SK-N-SH (cell line): Measurements from ENCODE around the gene USP15.

Source experiments
- FOXJ3 ChIP-seq: sonication (generic); formaldehyde crosslinking; IDR thresholded peaks from 2 replicates; pipeline ENCODE4 v1.5.1; 2020; ENCODE audit warnings: mild to moderate bottlenecking, missing genetic modification reagents
- JUND ChIP-seq: IDR thresholded peaks from 2 replicates; pipeline ENCODE4 v1.4.0; 2012
- POLR2AphosphoS5 ChIP-seq: IDR thresholded peaks from 2 replicates; pipeline ENCODE4 v1.6.1; 2012; ENCODE audit warnings: low read depth, low read length
- RAD21 ChIP-seq: IDR thresholded peaks from 2 replicates; pipeline ENCODE4 v1.6.1; 2012; ENCODE audit warnings: mild to moderate bottlenecking, low read length
- TAF1 ChIP-seq: IDR thresholded peaks from 2 replicates; pipeline ENCODE4 v1.6.1; 2012; ENCODE audit warnings: low read depth, mild to moderate bottlenecking, low read length, moderate library complexity, borderline replicate concordance
- TF ChIP-seq, protein P1 (sequence below): fragments of 200-600 bp; sonication (generic); IDR thresholded peaks from 2 replicates; pipeline ENCODE4 v1.6.1; 2017; ENCODE audit warnings: antibody characterized with exemption, mild to moderate bottlenecking, moderate library complexity
- TF ChIP-seq, protein P2 (sequence below): IDR thresholded peaks from 2 replicates; pipeline ENCODE4 v1.4.0; 2012; ENCODE audit warnings: low read depth, borderline replicate concordance
- TF ChIP-seq, protein P3 (sequence below): IDR thresholded peaks from 2 replicates; pipeline ENCODE4 v1.6.1; 2012; ENCODE audit warnings: mild to moderate bottlenecking, low read depth, low read length, moderate library complexity

GRCh38 chr12:62372825-62373224 is 112.6 kb downstream of the USP15 start:
- TF ChIP-seq POLR2AphosphoS5, result no peak
- no peak for TF ChIP-seq TAF1
- no peak for TF ChIP-seq FOXJ3 (CRISPR knock-in tag)
- TF ChIP-seq, protein P1, sequence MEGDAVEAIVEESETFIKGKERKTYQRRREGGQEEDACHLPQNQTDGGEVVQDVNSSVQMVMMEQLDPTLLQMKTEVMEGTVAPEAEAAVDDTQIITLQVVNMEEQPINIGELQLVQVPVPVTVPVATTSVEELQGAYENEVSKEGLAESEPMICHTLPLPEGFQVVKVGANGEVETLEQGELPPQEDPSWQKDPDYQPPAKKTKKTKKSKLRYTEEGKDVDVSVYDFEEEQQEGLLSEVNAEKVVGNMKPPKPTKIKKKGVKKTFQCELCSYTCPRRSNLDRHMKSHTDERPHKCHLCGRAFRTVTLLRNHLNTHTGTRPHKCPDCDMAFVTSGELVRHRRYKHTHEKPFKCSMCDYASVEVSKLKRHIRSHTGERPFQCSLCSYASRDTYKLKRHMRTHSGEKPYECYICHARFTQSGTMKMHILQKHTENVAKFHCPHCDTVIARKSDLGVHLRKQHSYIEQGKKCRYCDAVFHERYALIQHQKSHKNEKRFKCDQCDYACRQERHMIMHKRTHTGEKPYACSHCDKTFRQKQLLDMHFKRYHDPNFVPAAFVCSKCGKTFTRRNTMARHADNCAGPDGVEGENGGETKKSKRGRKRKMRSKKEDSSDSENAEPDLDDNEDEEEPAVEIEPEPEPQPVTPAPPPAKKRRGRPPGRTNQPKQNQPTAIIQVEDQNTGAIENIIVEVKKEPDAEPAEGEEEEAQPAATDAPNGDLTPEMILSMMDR, result no peak
- TF ChIP-seq JUND, result no peak
- TF ChIP-seq, protein P2, sequence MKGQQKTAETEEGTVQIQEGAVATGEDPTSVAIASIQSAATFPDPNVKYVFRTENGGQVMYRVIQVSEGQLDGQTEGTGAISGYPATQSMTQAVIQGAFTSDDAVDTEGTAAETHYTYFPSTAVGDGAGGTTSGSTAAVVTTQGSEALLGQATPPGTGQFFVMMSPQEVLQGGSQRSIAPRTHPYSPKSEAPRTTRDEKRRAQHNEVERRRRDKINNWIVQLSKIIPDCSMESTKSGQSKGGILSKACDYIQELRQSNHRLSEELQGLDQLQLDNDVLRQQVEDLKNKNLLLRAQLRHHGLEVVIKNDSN, result no peak
- no peak for TF ChIP-seq RAD21
- TF ChIP-seq, protein P3, sequence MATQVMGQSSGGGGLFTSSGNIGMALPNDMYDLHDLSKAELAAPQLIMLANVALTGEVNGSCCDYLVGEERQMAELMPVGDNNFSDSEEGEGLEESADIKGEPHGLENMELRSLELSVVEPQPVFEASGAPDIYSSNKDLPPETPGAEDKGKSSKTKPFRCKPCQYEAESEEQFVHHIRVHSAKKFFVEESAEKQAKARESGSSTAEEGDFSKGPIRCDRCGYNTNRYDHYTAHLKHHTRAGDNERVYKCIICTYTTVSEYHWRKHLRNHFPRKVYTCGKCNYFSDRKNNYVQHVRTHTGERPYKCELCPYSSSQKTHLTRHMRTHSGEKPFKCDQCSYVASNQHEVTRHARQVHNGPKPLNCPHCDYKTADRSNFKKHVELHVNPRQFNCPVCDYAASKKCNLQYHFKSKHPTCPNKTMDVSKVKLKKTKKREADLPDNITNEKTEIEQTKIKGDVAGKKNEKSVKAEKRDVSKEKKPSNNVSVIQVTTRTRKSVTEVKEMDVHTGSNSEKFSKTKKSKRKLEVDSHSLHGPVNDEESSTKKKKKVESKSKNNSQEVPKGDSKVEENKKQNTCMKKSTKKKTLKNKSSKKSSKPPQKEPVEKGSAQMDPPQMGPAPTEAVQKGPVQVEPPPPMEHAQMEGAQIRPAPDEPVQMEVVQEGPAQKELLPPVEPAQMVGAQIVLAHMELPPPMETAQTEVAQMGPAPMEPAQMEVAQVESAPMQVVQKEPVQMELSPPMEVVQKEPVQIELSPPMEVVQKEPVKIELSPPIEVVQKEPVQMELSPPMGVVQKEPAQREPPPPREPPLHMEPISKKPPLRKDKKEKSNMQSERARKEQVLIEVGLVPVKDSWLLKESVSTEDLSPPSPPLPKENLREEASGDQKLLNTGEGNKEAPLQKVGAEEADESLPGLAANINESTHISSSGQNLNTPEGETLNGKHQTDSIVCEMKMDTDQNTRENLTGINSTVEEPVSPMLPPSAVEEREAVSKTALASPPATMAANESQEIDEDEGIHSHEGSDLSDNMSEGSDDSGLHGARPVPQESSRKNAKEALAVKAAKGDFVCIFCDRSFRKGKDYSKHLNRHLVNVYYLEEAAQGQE, result no peak
